Adipose tissue (tissue), 3 donors: ENCODE measurements around the gene HDAC3. TPM values are rescaled to one million over a fixed set of nuclear protein-coding genes. Genes with fewer than 3 reads are reported as not detected.
"Not testable (repeated sequence)": the region's sequence is repeated elsewhere in the genome, so short reads cannot be mapped to it uniquely, and the experiment has no call there.

ENCODE experiments used
- H3K27ac ChIP-seq: one replicate; pipeline ENCODE4 v1.5.1; 2013; ENCODE audit warnings: low read depth, low read length
- WGBS, 3 donors: extraction: QIAGEN DNeasy Blood & Tissue Kit; methylation state at CpG; one replicate each; pipeline ENCODE4 v1.1.7; 2013; 5-methylcytosine and 5-hydroxymethylcytosine counted together
- polyA plus RNA-seq, 3 donors: library from polyadenylated mRNA; stranded (reverse); fragments of 200-250 nt; gene quantifications; one replicate each; pipeline ENCODE4 v1.2.3, GENCODE V29; 2013
- donor health status: healthy with polysubstance abuse.
- donor health status: Bipolar disorder and iron deficiency.
- donor health status: healthy.

HDAC3 gene
- polyA plus RNA-seq, 3 donors, result 27.2 to 53.6 (median 35.3) TPM

- WGBS, 3 donors, result 62 to 69% (median 63%) methylated on average over 9 of the region's 9 CpGs
- H3K27ac ChIP-seq, result no peak overlapping the region
These were observed 20.5 kb downstream of the HDAC3 start for GRCh38 chr5:141615991-141616720.

DNA sequence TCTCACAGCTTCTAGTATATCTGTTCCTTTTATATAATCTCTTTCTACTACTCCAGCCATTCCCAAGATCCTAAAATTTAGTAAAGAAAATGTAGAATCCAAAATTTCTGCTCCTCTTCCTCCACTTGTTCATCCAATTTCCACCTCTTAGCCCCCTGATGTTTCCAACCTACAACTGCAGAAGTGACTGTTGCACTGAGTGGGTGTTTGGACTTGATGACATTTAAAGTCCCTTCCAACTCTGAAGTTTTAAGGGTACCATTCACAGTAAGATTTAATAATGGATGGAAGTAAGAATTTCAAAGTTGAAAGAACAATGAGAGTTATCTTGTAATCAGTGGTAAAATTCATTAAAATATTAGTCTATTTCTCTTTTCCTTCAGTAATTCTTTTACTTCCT is 23.3 kb downstream of the HDAC3 start:
- no peak overlapping the region for H3K27ac ChIP-seq

DNA sequence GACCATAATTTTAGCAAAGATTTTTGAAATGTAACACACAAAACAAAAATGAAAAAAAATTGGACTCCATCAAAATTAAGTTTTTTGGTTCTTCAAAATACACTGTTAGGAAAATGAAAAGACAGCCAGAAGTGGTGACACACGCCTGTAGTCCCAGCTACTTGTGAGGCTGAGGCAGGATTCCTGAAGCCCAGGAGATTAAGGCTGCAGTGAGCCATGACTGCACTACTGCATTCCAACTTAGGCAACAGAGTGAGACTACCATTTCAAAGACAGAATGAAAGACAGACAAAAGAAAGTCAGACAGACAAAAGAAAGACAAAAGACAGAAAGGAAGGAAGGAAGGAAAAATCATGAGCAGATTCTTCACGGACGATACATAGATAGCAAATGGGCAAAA is 25.4 kb downstream of the HDAC3 start:
- H3K27ac ChIP-seq, result no peak overlapping the region
- WGBS, 3 donors, result 71 to 92% (median 73%) methylated on average over 3 of the region's 3 CpGs

GRCh38 chr5:141609921-141610320 is 26.7 kb downstream of the HDAC3 start:
- 94 to 95% (median 95%) methylated on average over 7 of the region's 7 CpGs for WGBS, 3 donors
- H3K27ac ChIP-seq, result not testable (repeated sequence)

GRCh38 chr5:141609044-141609443 is 27.6 kb downstream of the HDAC3 start:
- WGBS, 3 donors, result 40 to 89% (median 84%) methylated on average over 3 of the region's 3 CpGs
- H3K27ac ChIP-seq, result no peak overlapping the region

DNA sequence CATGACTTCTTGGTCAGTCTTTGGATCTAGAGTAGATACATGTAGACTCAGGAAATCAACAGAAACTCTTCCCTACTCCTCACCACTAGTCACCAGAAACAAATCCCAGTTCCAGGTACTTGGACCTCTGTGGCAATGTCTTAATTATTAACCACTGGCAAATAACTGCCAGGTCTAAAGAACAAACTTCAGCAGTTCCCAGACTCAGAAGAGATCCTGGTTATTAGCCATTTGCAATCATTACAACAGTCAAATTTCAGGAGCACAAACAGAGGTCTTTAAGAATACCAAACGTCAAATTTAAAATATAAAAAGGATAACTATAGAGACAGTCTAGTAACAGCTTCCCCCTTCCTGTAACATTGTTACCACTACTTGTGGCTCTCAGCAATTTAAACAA is 28.1 kb downstream of the HDAC3 start:
- H3K27ac ChIP-seq, result no peak overlapping the region
- 11 to 67% (median 53%) methylated on average over 1 of the region's 1 CpG for WGBS, 3 donors

DNA sequence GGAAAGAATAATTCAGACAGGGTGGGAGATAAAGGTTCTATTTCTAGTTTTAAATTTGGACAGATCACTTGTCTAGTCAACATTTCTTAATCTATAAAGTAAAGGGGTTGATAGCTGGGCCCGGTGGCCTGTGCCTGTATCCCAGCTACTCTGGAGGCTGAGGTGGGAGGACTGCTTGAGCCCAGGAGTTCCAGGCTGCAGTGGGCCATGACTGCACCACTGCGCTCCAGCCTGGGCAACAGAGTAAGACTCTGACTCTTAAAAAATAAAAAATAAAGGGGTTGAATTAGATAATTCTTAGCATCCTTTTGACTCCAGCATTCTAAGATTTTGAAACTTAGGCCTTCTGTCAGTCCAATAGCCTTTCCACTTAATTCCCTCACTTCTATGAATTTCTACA is 28.6 kb downstream of the HDAC3 start:
- 79 to 89% (median 83%) methylated on average over 2 of the region's 2 CpGs for WGBS, 3 donors
- no peak overlapping the region for H3K27ac ChIP-seq

GRCh38 chr5:141605523-141606277 is 30.9 kb downstream of the HDAC3 start:
- WGBS, 3 donors, result 23 to 74% (median 38%) methylated on average over 6 of the region's 6 CpGs
- H3K27ac ChIP-seq, result no peak overlapping the region

DNA sequence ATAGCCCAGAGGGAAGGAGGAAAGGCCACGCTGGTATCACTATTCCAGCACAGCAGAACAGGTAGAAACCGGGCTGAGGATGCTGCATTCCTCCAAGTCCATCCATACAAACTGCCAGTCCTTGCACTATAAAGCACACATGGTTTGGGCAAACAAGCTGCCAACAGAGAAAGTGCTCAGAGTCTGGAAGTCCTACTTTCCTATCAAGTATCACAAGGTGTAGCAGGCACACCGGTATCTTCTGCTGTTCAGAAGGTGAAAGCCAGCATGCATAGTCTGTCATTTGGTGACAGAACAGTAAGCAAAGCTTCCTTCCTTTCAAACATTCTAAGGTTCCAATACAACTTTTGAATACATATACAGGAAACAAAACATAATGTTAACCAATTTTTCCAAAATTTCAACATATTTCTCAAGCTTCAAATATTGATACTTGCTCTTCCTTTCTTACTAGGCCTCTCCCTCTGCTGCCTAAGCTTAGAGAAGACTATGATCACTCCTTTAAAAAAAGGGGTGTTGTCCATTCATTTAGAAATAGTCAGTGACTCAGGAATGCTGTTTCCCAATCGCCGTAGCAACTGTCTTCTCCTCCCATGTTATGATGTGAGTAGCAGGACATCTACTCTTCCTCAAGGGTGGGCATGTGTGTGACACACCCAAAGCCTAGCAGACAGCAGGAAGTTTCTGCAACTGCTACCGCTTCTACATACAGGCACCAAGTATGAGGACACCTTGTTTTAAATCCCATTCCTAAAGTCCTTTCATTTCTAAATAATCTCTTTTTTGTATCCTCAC is 32.5 kb downstream of the HDAC3 start:
- 36 to 61% (median 37%) methylated on average over 6 of the region's 6 CpGs for WGBS, 3 donors
- no peak overlapping the region for H3K27ac ChIP-seq

GRCh38 chr5:141602606-141603005 is 34.0 kb downstream of the HDAC3 start:
- no peak overlapping the region for H3K27ac ChIP-seq
- WGBS, 3 donors, result 82 to 96% (median 84%) methylated on average over 1 of the region's 1 CpG

DNA sequence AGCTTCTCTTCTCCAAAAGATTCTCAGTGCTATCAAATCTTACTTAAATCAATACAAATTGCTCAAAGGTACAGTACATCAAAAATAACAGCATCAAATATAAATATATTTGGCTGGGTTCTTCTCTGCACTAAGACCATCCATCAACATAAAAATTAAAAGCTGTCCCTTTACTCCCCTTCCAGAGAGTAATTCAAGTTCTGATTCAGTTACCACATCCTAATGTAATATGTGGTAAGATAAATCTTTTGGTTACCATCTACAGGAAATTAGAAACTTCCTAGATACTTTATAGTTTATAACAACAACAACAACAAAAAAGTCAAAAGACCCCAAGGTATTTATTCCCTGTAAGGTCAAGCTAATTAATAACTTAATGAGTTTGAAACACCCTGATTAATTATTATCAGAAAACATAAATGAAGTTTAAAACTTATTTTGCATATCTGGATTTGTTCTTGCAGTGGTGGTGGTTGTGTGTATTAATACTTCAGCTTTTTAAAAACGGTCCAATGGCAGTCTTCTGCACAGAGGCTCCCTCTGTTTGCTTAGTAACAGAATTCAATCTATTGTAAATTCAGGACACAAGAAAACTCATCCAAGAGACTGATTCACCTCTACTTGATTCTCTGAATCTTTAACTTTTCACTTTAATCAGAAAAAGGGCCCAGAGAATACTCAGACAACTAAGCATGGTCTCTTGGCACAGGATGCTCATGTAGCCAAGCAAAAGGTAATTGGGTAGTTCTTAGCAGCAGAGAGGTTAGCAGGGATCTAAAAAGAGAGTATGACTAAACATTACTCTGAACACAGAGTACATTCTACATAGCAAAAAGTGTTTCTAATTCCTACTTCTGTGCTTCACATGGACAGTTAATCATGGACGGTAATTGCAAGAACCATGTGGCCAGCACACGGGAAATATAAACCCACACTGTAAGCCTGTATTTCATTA is 38.0 kb downstream of the HDAC3 start:
- H3K27ac ChIP-seq, result no peak overlapping the region
- WGBS, 3 donors, result 55 to 71% (median 66%) methylated on average over 3 of the region's 3 CpGs

- no peak overlapping the region for H3K27ac ChIP-seq
- 96 to 99% (median 97%) methylated on average over 2 of the region's 2 CpGs for WGBS, 3 donors
These were observed 38.8 kb downstream of the HDAC3 start for GRCh38 chr5:141597814-141598213.

DNA sequence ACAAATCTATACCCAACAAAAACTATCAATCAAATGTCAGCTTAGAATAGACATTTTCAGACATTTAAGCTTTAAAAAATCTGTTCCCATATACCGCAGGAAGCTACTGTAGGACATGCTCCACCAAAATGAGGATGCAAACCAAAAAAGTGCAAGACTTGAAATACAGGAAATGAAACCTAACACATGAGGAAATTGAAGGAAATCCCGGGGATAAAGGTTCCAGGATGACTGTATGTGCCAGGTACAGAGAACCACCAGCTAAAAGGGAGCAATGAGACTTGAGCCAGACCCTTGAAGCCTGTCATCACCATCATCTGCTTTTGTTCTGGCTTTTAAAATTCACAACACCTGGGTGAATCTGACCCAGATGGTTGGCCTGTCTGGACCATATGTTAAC is 39.3 kb downstream of the HDAC3 start:
- no peak overlapping the region for H3K27ac ChIP-seq
- 34 to 66% (median 51%) methylated on average over 2 of the region's 2 CpGs for WGBS, 3 donors

GRCh38 chr5:141596867-141597266 is 39.8 kb downstream of the HDAC3 start:
- H3K27ac ChIP-seq, result no peak overlapping the region
- WGBS, 3 donors, result 94 to 100% (median 100%) methylated on average over 1 of the region's 1 CpG

- 51 to 70% (median 62%) methylated on average over 2 of the region's 2 CpGs for WGBS, 3 donors
- no peak overlapping the region for H3K27ac ChIP-seq
These were observed 46.5 kb downstream of the HDAC3 start for GRCh38 chr5:141590127-141590526.

DNA sequence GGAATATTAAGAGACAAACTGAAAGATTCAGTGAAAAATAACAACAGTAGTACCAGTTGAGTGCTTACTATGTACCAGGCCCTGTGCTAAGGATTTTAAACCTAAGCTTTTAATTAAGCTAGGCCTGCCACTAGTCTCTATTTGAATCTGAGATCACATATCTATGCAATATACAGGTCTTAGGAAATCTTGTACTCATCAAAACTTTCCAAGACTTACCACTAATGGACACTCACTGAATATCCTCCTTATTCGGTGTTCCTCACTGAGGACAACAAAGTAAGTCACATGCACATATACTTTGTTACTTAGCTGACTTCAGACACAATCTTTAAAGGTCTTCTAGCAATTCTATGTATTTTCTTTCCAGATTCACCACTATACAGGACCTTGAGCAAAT is 50.4 kb downstream of the HDAC3 start:
- H3K27ac ChIP-seq, result no peak overlapping the region
- 82 to 100% (median 94%) methylated on average over 1 of the region's 1 CpG for WGBS, 3 donors

DNA sequence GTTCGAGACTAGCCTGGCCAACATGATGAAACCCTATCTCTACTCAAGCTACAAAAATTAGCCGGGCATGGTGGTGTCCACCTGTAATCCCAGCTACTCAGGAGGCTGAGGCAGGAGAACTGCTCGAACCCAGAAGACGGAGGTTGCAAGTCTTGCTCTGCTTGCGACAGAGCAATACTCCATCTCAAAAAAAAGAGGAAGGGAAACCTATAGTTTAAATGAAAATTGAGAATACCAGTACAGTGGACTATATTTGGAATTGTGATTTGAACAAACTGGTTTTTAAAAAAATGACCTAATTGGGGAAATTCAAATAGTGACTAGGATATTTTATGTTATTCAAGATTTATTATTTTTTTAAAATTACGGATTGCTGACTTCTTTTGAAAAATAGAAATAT is 51.1 kb downstream of the HDAC3 start:
- WGBS, 3 donors, result 83 to 85% (median 84%) methylated on average over 6 of the region's 6 CpGs
- no peak overlapping the region for H3K27ac ChIP-seq

- 82 to 92% (median 84%) methylated on average over 2 of the region's 2 CpGs for WGBS, 3 donors
- no peak overlapping the region for H3K27ac ChIP-seq
These were observed 62.5 kb downstream of the HDAC3 start for GRCh38 chr5:141574122-141574510.
